Omental fat pad (tissue), 4 donors: ENCODE measurements around the gene DYSF. TPM values are rescaled to one million over a fixed set of nuclear protein-coding genes. Genes with fewer than 3 reads are reported as not detected.

Experiments
- ATAC-seq: fragments of 150-250 bp; one replicate; pipeline ENCODE4 v1.9.1; 2016; ENCODE audit warnings: mild to moderate bottlenecking, moderate library complexity; ENCODE audit not compliant: low FRiP score
- DNase-seq: peaks from one replicate; pipeline ENCODE4 v3.0.0-alpha.2; 2019; ENCODE audit warnings: low spot score
- CTCF ChIP-seq, 3 donors: fragments of 450-650 bp; IDR thresholded peaks; one replicate each; pipeline ENCODE4 v1.5.1; 2016 to 2017; ENCODE audit warnings: antibody characterized with exemption in 3 of 3, mild to moderate bottlenecking in 3 of 3, moderate library complexity in 2 of 3
- total RNA-seq, 4 donors: library from RNA; depleted of rRNA; stranded (reverse); fragments of >200 nt; gene quantifications; one replicate each; pipeline ENCODE4 v1.1.0, GENCODE V29; 2016

DYSF gene
- total RNA-seq, 4 donors from 2014 or later = 7.9 to 70.5 (median 17.8) TPM

GRCh38 chr2:71664161-71664560 is 210.8 kb downstream of the DYSF start:
- DNase-seq (no peak), ATAC-seq (no peak)
- TF ChIP-seq CTCF (IDR thresholded peaks at IDR 0.05) = no peak

GRCh38 chr2:71665168-71666093 is 212.1 kb downstream of the DYSF start:
- DNase-seq = no peak
- no peak for TF ChIP-seq CTCF (IDR thresholded peaks at IDR 0.05)
- ATAC-seq = no peak

- no peak for TF ChIP-seq CTCF (IDR thresholded peaks at IDR 0.05)
Measured at GRCh38 chr2:71666094-71666474, 212.7 kb downstream of the DYSF start.

GRCh38 chr2:71667256-71668182 is 214.2 kb downstream of the DYSF start:
- no peak for TF ChIP-seq CTCF (IDR thresholded peaks at IDR 0.05)
- DNase-seq = no peak
- no peak for ATAC-seq

More at GRCh38 chr2:71666094-71666474, 212.7 kb downstream of the DYSF start:
- no peak for DNase-seq
- ATAC-seq = no peak

GRCh38 chr2:71668326-71669057 is 215.1 kb downstream of the DYSF start:
- ATAC-seq (no peak), DNase-seq (no peak)
- no peak for TF ChIP-seq CTCF (IDR thresholded peaks at IDR 0.05)

GRCh38 chr2:71669058-71669456 is 215.7 kb downstream of the DYSF start:
- no peak for ATAC-seq
- no peak for DNase-seq

More at GRCh38 chr2:71669058-71669456, 215.7 kb downstream of the DYSF start:
- TF ChIP-seq CTCF (IDR thresholded peaks at IDR 0.05) = no peak
